Thoracic aorta (tissue), 2 donors: ENCODE data around the gene JADE2. TPM values are rescaled to one million over a fixed set of nuclear protein-coding genes. Genes with fewer than 3 reads are reported as not detected.
A peak's percentile ranks its signal among the peaks of the same experiment; 100 is the strongest.

Experiments used
- ATAC-seq: fragments of 150-250 bp; one replicate; pipeline ENCODE4 v1.8.0; 2017; ENCODE audit warnings: low read depth; ENCODE audit not compliant: insufficient number of reproducible peaks, low FRiP score
- DNase-seq: peaks from one replicate; pipeline ENCODE4 v3.0.0-alpha.2; 2020; ENCODE audit warnings: low spot score
- H3K27ac ChIP-seq, 2 donors: fragments of 200-600 bp; sonication (generic); 1 replicate in 1 of 2; 2 replicates in 1 of 2; pipeline ENCODE4 v1.5.1; 2016; ENCODE audit warnings: mild to moderate bottlenecking in 2 of 2, moderate library complexity in 2 of 2
- H3K27me3 ChIP-seq: fragments of 200-600 bp; sonication (generic); replicated peaks from 2 replicates; pipeline ENCODE4 v1.6.0; 2016; ENCODE audit warnings: mild to moderate bottlenecking; ENCODE audit not compliant: insufficient read depth
- H3K36me3 ChIP-seq: fragments of 200-600 bp; sonication (generic); one replicate; pipeline ENCODE4 v1.5.1; 2016
- H3K4me1 ChIP-seq, 2 donors: fragments of 200-600 bp; sonication (generic); 1 replicate in 1 of 2; 2 replicates in 1 of 2; pipeline versions ENCODE4 v1.5.1 to v1.6.0; 2016; ENCODE audit warnings: low read depth in 2 of 2, mild to moderate bottlenecking in 1 of 2; ENCODE audit not compliant: control insufficient read depth in 1 of 2
- H3K4me3 ChIP-seq: fragments of 200-600 bp; sonication (generic); 2 replicates; pipeline ENCODE4 v1.5.1; 2016; ENCODE audit warnings: mild to moderate bottlenecking
- H3K9me3 ChIP-seq: fragments of 200-600 bp; sonication (generic); 2 replicates; pipeline ENCODE4 v1.5.1; 2016
- total RNA-seq, 2 donors: library from RNA; depleted of rRNA; stranded (reverse); fragments of >200 nt; gene quantifications; one replicate each; pipeline versions ENCODE4 v1.1.0 to v1.2.3, GENCODE V29; 2016
- TF ChIP-seq, protein P1 (sequence below): fragments of 200-600 bp; sonication (generic); IDR thresholded peaks from one replicate; pipeline ENCODE4 v1.5.1; 2019; ENCODE audit warnings: antibody characterized with exemption

The JADE2 gene
- total RNA-seq, 2 donors from 2014 or later, result 54.0 to 81.3 TPM

DNA sequence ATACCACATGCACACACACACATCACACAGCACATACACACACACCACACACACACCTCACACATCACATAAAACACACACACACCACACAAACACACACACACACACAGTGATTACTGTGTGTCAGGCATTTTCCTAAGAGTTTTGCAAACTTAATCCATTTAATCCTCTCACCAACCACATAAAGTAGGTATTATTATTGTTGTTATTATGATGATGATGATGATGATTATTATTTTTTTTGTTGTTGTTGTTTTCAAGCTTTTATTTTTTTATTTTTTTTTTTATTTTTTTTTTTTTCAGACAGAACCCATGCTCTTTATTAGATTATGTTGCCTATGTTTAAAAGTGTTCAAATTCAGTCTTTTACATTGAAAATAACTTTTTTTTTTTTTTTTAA, 31.5 kb downstream of the JADE2 start:
- TF ChIP-seq, protein P1, sequence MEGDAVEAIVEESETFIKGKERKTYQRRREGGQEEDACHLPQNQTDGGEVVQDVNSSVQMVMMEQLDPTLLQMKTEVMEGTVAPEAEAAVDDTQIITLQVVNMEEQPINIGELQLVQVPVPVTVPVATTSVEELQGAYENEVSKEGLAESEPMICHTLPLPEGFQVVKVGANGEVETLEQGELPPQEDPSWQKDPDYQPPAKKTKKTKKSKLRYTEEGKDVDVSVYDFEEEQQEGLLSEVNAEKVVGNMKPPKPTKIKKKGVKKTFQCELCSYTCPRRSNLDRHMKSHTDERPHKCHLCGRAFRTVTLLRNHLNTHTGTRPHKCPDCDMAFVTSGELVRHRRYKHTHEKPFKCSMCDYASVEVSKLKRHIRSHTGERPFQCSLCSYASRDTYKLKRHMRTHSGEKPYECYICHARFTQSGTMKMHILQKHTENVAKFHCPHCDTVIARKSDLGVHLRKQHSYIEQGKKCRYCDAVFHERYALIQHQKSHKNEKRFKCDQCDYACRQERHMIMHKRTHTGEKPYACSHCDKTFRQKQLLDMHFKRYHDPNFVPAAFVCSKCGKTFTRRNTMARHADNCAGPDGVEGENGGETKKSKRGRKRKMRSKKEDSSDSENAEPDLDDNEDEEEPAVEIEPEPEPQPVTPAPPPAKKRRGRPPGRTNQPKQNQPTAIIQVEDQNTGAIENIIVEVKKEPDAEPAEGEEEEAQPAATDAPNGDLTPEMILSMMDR, result no peak
- no peak for ATAC-seq

DNA sequence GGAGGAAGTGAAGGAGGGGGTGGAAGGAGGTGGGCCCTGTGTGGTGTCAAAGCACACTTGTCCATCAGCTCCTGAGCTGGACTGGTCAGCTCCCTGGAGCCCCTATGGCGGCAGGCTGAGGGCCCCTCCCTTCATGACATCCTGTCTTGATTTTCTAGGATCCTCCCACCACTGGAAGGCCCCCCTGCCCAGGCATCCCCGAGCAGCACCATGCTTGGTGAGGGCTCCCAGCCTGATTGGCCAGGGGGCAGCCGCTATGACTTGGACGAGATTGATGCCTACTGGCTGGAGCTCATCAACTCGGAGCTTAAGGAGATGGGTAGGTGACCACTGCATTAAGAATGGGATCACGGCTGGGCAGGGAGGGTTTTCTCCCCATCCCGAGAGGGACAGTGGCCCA, 34.2 kb downstream of the JADE2 start:
- ATAC-seq (no peak), DNase-seq (no peak)
- TF ChIP-seq, protein P1, result no peak
- Histone ChIP-seq H3K27ac (no peak overlapping the region), H3K9me3 (no peaks in the 10 kb centered on the region), H3K4me1 (peaks cover 21 to 31% of the 10 kb centered on the region in 2 donors), H3K27me3 (no peaks in the 10 kb centered on the region), H3K36me3 (peaks cover 56% of the 10 kb centered on the region), H3K4me3 (no peak overlapping the region)

More for the DNA sequence above, 31.5 kb downstream of the JADE2 start:
- no peaks in the 10 kb centered on the region for H3K9me3 ChIP-seq
- no peak for DNase-seq
- H3K4me3 ChIP-seq, result no peak overlapping the region
- H3K27ac ChIP-seq, result no peak overlapping the region
- peaks cover 29% of the 10 kb centered on the region for H3K36me3 ChIP-seq
- H3K27me3 ChIP-seq, result no peaks in the 10 kb centered on the region
- H3K4me1 ChIP-seq, result peaks cover 44 to 56% of the 10 kb centered on the region in 2 donors

DNA sequence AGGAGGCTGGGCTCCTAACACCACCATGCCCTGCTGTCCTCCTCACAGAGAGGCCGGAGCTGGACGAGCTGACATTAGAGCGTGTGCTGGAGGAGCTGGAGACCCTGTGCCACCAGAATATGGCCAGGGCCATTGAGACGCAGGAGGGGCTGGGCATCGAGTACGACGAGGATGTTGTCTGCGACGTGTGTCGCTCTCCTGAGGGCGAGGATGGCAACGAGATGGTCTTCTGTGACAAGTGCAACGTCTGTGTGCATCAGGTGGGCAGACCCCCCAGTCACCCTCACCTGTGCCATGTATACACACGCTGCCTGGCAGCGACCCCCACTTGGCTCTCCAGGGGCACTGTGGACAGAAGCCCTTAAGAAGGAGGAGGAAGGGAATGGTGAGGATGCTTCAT, 35.2 kb downstream of the JADE2 start:
- Histone ChIP-seq H3K4me1 (peaks cover 11 to 21% of the 10 kb centered on the region in 2 donors), H3K4me3 (no peak overlapping the region), H3K36me3 (peaks cover 64% of the 10 kb centered on the region), H3K27ac (no peak overlapping the region), H3K9me3 (no peaks in the 10 kb centered on the region), H3K27me3 (no peaks in the 10 kb centered on the region)
- TF ChIP-seq, protein P1, result no peak
- DNase-seq (no peak), ATAC-seq (no peak)

DNA sequence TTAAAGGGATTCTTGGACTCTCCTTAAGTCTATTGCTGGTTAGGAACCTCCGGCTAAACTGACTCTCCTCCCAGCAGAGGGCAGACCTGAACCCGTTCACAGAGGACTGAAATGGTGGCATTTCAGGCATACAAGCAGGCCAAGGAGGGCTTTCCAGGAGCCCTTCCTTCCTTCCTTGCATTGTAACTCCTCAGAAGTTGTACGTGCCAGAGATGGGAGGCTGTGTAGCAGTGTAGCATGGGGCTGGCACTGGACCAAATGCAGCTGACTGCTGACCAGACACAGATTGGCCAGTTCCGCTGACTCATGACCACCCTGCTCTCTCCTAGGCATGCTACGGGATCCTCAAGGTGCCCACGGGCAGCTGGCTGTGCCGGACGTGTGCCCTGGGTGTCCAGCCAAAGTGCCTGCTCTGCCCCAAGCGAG, 36.4 kb downstream of the JADE2 start:
- Histone ChIP-seq H3K36me3 (peaks cover 76% of the 10 kb centered on the region), H3K9me3 (no peaks in the 10 kb centered on the region), H3K4me1 (peaks cover 7 to 10% of the 10 kb centered on the region in 2 donors), H3K4me3 (no peak overlapping the region), H3K27ac (peak overlapping the region in 1 of 2 donors; percentile 11), H3K27me3 (no peaks in the 10 kb centered on the region)
- ATAC-seq, result no peak
- DNase-seq, result no peak
- TF ChIP-seq, protein P1, result peak; percentile 10

DNA sequence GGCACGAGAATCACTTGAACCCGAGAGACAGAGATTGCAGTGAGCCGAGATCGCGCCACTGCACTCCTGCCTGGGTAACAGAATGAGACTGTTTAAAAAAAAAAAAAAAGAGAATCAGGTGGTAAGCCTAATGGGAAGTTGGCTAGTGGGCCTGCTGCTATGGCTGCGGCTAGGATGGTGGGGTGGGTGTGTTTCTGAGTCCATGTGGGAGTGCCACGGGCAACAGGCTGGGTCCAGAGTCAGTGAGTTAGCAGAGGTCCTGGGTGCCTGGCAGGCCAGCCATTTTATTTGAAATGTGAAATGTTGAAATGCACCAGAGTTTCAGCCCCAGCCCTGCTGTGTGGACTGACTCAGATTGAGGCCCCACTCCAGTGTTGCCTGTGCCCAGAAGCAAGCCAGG, 37.8 kb downstream of the JADE2 start:
- DNase-seq (no peak), ATAC-seq (no peak)
- Histone ChIP-seq H3K27ac (no peak overlapping the region), H3K27me3 (no peaks in the 10 kb centered on the region), H3K4me1 (peaks cover 16 to 23% of the 10 kb centered on the region in 2 donors), H3K9me3 (no peaks in the 10 kb centered on the region), H3K36me3 (peaks cover 77% of the 10 kb centered on the region), H3K4me3 (no peak overlapping the region)
- TF ChIP-seq, protein P1, result no peak
